Muscle of leg (tissue), 11 donors: ENCODE measurements around the gene AP3D1. TPM values are rescaled to one million over a fixed set of nuclear protein-coding genes. Genes with fewer than 3 reads are reported as not detected.
"Not testable (repeated sequence)": the region's sequence is repeated elsewhere in the genome, so short reads cannot be mapped to it uniquely, and the experiment has no call there.

ENCODE experiments used
- DNase-seq: peaks from one replicate; pipeline ENCODE4 v3.0.0; 2013
- H3K27ac ChIP-seq: one replicate; pipeline ENCODE4 v1.5.1; 2013; ENCODE audit warnings: mild to moderate bottlenecking, low read length, control low read depth
- H3K27me3 ChIP-seq: one replicate; pipeline ENCODE4 v1.6.1; 2013; ENCODE audit warnings: low read length; ENCODE audit not compliant: control insufficient read depth, insufficient read depth
- H3K36me3 ChIP-seq: one replicate; pipeline ENCODE4 v1.6.1; 2013; ENCODE audit warnings: low read length; ENCODE audit not compliant: control insufficient read depth, insufficient read depth
- H3K4me1 ChIP-seq: one replicate; pipeline ENCODE4 v1.6.1; 2013; ENCODE audit warnings: low read length; ENCODE audit not compliant: control insufficient read depth, insufficient read depth
- H3K4me3 ChIP-seq: one replicate; pipeline ENCODE4 v1.5.1; 2013; ENCODE audit warnings: low read length, control low read depth
- H3K9me3 ChIP-seq: replicated peaks from 2 replicates; pipeline ENCODE4 v1.6.1; 2013; ENCODE audit warnings: low read depth, low read length; ENCODE audit not compliant: control insufficient read depth
- WGBS: methylation state at CpG from one replicate; pipeline ENCODE4 v1.1.5; 2013; ENCODE audit warnings: missing lambda C conversion rate; ENCODE audit not compliant: insufficient coverage; 5-methylcytosine and 5-hydroxymethylcytosine counted together
- polyA plus RNA-seq, 8 donors: library from polyadenylated mRNA; unstranded; fragments of 120-200 nt; gene quantifications; one replicate each; pipeline versions ENCODE4 v1.2.1 to v1.2.3, GENCODE V29; 2013; ENCODE audit warnings: inconsistent platforms in 1 of 8, low replicate concordance in 1 of 8; ENCODE audit not compliant: insufficient read length in 8 of 8, insufficient read depth in 1 of 8
- total RNA-seq: library from RNA; stranded (reverse); fragments of 120-200 nt; gene quantifications from one replicate; pipeline ENCODE4 v1.2.4, GENCODE V29; 2013

The AP3D1 gene
- total and polyA plus RNA-seq, 9 donors = 34.5 to 82.8 (median 70.9) TPM

DNA sequence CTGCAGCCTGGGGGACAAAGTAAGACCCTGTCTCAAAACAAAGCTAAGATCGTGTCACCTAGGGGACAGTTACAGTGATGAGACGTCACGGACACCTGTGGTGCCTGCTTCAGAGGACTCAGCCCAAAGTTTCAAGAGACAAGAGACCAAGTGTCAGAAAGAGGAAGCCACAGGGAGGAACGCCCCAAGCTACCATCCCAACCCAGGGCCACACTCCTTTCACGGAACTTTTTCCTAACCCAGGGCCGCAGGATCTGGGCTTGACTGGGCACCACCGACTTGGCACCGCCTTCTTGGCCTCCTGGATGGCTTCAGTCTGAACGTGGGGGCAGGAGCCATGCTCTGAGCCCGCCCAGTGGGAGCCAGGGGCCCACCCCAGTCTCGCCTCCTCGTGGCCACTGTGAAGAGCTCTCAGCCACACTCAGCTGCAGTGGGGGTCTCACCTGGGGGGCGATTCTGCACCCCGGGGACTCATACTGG is 63.7 kb downstream of the AP3D1 start:
- H3K9me3 ChIP-seq = no peaks in the 10 kb centered on the region
- DNase-seq = no peak
- no peaks in the 10 kb centered on the region for H3K27me3 ChIP-seq
- H3K36me3 ChIP-seq = peaks cover 28% of the 10 kb centered on the region
- 73% methylated on average over 10 of the region's 14 CpGs for WGBS
- H3K27ac ChIP-seq = no peak overlapping the region
- H3K4me3 ChIP-seq = no peak overlapping the region
- H3K4me1 ChIP-seq = peaks cover 27% of the 10 kb centered on the region

DNA sequence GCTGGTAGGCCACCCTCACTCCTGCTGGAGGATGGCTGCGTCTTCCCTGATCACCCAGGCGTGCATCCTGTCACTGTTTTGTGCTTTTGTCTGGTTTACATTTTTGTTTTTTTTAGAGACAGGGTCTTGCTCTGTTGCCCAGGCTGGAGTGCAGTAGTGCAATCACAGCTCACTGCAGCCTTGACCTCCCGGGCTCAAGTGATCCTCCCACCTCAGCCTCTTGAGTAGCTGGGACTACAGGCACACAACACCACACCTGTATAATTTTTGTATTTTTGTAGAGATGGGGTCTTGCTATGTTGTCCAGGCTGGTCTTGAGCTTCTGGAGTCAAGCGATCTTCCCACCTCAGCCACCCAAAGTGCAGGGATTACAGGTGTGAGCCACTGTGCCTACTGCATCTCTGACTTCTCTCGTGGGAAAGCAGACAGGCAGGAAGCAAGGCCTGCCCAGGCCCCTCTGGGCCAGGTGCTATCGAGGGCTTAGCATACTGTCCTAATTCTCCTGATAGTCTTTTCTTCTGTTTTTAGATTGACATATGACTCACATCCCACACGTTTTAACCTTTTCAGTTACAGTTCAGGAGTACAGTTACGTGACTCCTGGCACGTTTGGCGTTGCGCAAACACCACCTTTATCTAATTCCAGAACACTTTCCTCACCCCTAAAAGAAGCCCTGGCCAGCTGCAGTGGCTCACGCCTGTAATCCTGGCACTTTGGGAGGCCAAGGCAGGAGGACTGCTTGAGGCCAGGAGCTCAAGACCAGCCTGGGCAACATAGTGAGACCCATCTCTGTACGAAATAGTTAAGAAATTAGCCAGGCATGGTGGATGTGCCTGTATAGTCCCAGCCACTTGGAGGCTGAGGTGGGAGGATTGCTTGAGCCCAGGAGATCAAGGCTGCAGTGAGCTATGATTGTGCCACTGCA is 64.4 kb downstream of the AP3D1 start:
- H3K4me1 ChIP-seq = peaks cover 27% of the 10 kb centered on the region
- H3K36me3 ChIP-seq = peaks cover 28% of the 10 kb centered on the region
- not testable (repeated sequence) for H3K9me3 ChIP-seq, H3K4me3 ChIP-seq, DNase-seq, H3K27me3 ChIP-seq, H3K27ac ChIP-seq
- 72% methylated on average over 10 of the region's 13 CpGs for WGBS

DNA sequence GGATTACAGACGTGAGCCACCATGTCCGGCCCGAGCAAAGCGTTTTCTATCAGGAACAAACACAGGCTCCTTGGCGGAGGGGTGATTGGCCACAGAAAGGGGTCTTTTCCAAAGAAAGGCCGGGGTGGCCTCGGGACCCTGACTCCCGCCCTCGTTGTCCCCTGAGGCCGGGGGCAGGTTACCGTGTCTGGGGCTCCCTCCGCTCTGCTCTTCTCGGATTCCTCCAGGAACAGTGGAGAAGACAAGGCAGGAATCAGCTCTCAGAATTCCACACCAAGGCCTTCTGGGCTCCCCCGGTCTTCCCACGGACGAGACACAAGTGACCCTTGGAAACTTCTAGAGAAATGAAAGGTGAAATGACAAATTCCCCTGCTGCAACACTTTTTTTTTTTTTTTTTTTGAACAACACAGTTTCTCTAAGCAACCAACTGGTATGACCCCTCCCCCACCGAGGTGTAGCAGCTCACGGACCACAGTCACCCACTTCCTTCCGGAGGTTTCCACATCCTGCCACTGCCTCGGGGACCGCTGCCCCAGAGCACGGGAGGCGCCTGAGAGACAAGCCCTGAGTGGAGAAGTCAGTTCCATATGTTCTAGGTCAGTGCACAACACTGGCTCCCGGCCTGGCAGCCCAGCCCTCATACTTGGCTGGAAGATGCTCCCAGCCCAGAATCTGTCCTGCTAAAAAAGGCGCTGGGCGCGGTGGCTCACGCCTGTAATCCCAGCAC is 66.2 kb downstream of the AP3D1 start:
- peak overlapping the region; percentile 31 for H3K27ac ChIP-seq
- no peaks in the 10 kb centered on the region for H3K9me3 ChIP-seq
- 79% methylated on average over 18 of the region's 28 CpGs for WGBS
- peaks cover 39% of the 10 kb centered on the region for H3K36me3 ChIP-seq
- peaks cover 16% of the 10 kb centered on the region for H3K4me1 ChIP-seq
- no peak overlapping the region for H3K4me3 ChIP-seq
- peak; percentile 68 for DNase-seq
- H3K27me3 ChIP-seq = no peaks in the 10 kb centered on the region

DNA sequence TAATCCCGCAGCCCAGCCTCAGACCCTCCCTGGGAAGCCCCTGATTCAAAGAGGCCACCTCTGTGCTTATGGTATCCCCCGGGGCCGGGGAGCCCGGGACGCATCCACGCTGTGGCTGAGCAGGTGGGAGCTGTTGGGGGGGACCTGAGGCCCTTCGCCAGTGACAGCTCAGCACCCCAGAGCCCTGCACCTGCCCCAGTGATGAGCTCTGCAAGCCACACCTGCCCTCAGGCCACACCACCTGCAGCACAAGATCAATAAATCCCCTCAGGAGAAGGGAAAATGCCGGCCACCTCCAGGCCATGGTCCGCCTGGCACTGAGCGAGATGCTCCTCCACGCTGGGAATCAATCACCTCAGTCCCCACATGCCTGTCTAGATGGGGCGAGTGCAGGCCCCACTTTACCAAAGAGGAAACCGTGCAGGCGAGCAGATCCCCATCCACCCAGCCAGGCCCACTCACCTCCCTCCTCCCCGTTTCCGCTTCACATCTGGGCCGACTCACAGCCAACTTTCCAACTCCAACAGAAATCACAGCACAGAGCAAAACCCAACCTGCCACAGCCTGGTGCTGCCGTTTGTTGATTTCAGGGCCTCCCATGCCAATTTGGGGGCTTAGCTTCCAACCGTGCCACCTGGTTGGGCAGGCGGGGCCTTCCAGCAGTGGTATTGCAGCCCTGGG is 68.1 kb downstream of the AP3D1 start:
- Histone ChIP-seq H3K9me3 (no peaks in the 10 kb centered on the region), H3K4me1 (peaks cover 6% of the 10 kb centered on the region), H3K36me3 (peaks cover 52% of the 10 kb centered on the region), H3K27me3 (no peaks in the 10 kb centered on the region), H3K4me3 (no peak overlapping the region), H3K27ac (peak overlapping the region; percentile 75)
- peak; percentile 85 for DNase-seq
- WGBS = 36% methylated on average over 15 of the region's 20 CpGs

DNA sequence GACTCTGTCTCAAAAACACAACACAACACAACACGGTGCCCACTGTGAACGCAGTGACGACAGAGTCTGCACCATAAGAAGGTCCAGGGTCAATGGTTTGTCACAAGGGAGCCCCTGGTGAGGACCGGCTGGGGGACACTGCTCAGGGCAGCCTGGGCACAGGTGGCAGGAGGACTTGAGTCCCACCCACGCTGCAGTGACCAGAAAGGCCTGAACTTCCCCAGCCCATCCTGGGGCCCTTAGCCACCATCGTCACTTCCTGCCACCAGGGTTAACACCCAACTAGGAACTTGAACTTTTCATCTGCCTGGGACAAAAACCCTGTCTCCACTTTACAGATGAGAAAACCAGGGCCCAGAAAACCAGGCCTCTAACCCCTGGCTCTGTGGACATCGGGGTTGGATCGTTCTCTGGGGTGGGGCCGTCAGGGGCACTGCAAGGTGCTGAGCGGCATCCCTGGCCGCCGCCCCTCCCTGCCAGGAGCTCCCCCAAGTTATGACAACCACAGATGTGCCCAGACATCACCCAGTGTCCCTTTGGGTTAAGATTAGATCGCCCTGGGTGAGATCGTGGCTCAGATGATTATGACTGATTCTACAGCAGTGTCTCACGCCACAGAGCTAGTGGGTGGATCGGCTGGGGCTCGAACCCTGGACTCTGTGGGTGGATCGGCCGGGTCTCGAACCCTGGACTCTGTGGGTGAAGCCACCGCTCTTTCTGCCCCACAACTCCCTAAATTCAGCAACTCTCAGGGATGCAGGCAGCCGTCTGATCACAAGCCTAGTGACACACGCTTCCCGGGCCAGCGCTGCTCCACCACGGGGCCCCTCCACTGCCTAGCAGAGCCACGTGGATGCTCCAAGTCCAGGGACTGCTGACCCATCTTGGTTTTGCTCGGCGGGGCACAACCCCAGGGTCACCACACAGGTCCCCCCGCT is 69.2 kb downstream of the AP3D1 start:
- peaks cover 6% of the 10 kb centered on the region for H3K4me1 ChIP-seq
- H3K36me3 ChIP-seq = peaks cover 64% of the 10 kb centered on the region
- H3K27ac ChIP-seq = no peak overlapping the region

DNA sequence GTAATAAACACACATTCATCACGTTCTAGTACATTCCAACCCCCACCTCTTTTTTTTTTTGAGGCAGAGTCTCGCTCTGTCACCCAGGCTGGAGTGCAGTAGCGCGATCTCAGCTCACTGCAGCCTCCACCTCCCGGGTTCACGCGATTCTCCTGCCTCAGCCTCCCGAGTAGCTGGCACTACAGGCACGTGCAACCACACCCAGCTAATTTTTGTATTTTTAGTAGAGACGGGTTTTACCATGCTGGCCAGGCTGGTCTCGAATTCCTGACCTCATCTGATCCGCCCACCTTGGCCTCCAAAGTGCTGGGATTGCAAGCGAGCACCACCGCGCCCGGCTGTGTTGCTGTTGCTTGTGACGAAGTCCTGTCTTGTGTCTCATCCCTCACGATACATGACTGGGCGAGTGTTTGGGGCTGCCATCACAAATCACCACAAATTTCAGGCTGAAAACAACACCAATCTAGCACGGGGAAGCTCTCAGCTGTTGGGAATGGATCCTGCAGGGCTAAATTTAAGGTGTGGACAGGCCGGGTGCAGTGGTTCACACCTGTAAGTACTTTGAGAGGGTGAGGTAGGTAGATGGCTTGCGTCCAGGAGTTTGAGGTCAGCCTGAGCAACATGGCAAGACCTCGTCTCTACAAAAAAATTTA is 70.9 kb downstream of the AP3D1 start:
- Histone ChIP-seq H3K4me3 (no peak overlapping the region), H3K27ac (no peak overlapping the region), H3K27me3 (no peaks in the 10 kb centered on the region), H3K36me3 (peaks cover 75% of the 10 kb centered on the region), H3K9me3 (no peaks in the 10 kb centered on the region), H3K4me1 (peaks cover 5% of the 10 kb centered on the region)
- WGBS = 83% methylated on average over 16 of the region's 23 CpGs
- no peak for DNase-seq

More for the DNA sequence above, 69.2 kb downstream of the AP3D1 start:
- no peaks in the 10 kb centered on the region for H3K9me3 ChIP-seq
- H3K27me3 ChIP-seq = no peaks in the 10 kb centered on the region
- DNase-seq = no peak
- 88% methylated on average over 27 of the region's 30 CpGs for WGBS
- H3K4me3 ChIP-seq = no peak overlapping the region

DNA sequence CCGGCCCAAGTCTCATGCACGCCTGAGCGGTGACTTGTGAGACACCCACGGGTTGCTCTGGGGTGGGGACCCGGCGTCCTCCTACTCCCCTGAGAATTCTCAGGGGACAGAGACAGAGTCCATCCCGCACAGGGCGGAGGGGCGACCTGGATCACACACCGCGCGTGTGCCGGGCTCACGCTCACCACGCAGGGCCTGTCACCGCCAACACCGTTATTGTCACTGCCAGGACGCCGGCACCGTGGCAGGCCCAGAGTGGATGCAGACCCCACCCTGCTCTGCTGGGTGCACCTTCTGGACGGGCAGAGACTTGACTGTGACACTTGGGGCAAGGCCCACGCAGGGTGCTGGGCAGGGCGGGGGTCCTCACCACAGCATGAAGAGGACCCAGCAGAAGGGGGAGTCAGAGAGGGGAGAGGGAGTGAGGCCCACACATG is 71.5 kb downstream of the AP3D1 start:
- DNase-seq = no peak
- Histone ChIP-seq H3K9me3 (no peaks in the 10 kb centered on the region), H3K27ac (no peak overlapping the region), H3K4me1 (peaks cover 3% of the 10 kb centered on the region), H3K27me3 (no peaks in the 10 kb centered on the region), H3K4me3 (no peak overlapping the region), H3K36me3 (peaks cover 75% of the 10 kb centered on the region)
- WGBS = 88% methylated on average over 20 of the region's 23 CpGs

DNA sequence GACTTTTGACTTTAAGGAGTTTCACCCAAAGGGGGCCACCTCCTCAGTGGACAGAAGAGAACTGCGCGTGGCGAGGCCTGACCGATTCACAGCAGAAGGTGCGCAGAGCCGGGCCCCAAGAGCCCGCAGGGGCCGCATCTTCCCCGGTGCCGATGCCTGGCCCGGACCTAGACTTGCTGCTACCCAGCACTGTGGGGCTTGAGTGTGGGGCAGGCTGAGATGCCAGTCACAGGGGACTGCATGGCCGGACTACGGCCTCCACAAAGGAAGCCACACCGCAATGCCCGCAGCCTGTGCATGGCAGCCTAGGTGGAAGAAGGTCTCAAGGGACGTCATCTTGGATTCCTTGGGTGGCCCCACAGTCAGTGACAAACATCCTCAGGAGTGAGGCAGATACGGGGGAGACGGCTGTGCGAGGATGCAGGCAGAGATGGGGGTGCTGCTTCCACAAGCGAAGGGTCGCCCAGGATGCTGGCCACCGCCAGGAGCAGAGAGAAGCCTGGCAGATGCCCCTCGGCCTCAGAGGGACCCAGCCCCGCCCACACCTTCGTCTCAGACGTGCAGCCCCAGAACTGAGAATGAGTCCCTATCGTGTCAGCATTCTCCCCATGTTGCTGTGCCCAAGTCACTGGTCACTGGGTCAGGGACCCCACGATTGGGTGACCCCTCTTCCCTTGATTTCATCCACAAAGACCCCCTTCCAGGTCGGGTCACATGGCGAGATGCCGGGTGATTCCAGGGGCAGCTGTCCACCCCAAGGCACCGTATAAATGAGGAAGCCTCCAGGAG is 72.1 kb downstream of the AP3D1 start:
- 87% methylated on average over 29 of the region's 32 CpGs for WGBS
- no peak for DNase-seq
- peaks cover 74% of the 10 kb centered on the region for H3K36me3 ChIP-seq

More for the DNA sequence above, 72.1 kb downstream of the AP3D1 start:
- H3K4me1 ChIP-seq = peaks cover 3% of the 10 kb centered on the region
- H3K27me3 ChIP-seq = no peaks in the 10 kb centered on the region
- H3K4me3 ChIP-seq = no peak overlapping the region
- no peaks in the 10 kb centered on the region for H3K9me3 ChIP-seq
- no peak overlapping the region for H3K27ac ChIP-seq
